Measurements from ENCODE around the gene TIGAR. TPM values are rescaled to one million over a fixed set of nuclear protein-coding genes. Genes with fewer than 3 reads are reported as not detected.

The TIGAR gene
- total and polyA plus RNA-seq, 5 experiments from 2014 or later = 2.1 to 14.0 (median 4.2) TPM

DNA sequence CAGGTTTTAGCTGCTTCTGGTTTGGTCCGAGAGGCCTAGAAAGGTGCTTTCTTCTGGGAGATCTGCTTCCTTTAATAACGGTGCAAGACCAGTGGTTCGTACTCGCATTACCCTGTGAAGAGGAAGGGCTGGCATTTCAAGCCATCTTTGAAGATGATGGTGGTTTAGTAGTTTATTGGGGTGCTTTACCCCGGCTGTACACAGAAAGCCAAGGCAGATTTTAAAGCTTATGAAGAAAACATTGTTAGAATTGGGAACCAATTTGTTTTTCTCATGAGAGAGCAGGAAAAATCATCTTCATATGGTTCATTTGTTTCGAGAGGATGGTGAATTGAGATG lies 43.8 kb upstream of the TIGAR start:
- no peak for ATAC-seq
- POLR2A ChIA-PET = interaction anchor here (0.6 to 7.8 kb wide), 18 partner anchors 9 to 392 kb away, joined by 3 to 42 read pairs (median 6); no protein-coding TSS in a partner anchor
- Mint-ChIP-seq H3K9me3 (no peaks in the 10 kb centered on the region), H3K4me1 (peaks cover 27 to 67% (median 65%) of the 10 kb centered on the region in 4 donors), H3K27me3 (no peaks in the 10 kb centered on the region), H3K27ac (peak overlapping the region; percentile 61 to 99 (median 94)), H3K36me3 (peaks cover 4 to 63% (median 16%) of the 10 kb centered on the region in 3 donors), H3K4me3 (peak overlapping the region; percentile 59 to 99 (median 95))
- no peak for DNase-seq

DNA sequence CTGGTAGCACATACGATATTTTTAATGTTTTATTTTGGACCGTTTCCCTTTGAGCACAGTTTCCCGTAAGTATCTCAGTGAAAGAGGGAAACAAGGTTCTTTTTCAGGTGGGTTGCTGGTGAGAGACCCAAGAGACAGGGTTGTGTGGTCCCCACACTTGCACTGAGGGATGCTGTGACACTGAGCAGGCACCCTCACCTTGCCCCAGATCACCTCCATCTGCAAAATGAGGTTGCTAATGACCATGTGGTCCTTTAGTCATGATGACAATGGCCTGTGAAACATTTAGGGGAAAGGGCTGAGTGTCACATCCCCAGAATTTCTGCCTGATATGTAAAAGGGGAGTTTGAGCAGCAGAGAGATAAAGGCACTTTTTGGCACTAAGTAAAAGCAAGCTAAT lies 43.2 kb upstream of the TIGAR start:
- DNase-seq (no peak), ATAC-seq (no peak)
- POLR2A ChIA-PET = interaction anchor here (0.6 to 7.8 kb wide), 6 partner anchors 10 to 393 kb away, joined by 3 to 42 read pairs (median 8); no protein-coding TSS in a partner anchor
- peak overlapping the region in 9 of 10 donors; percentile 32 to 77 (median 64) for H3K27ac Mint-ChIP-seq
- H3K4me3 Mint-ChIP-seq = peak overlapping the region in 3 of 10 donors; percentile 6 to 45 (median 22)
- peaks cover 4 to 70% (median 16%) of the 10 kb centered on the region in 3 donors for H3K36me3 Mint-ChIP-seq
- peaks cover 33 to 70% (median 67%) of the 10 kb centered on the region in 4 donors for H3K4me1 Mint-ChIP-seq
- no peaks in the 10 kb centered on the region for H3K9me3 Mint-ChIP-seq
- no peaks in the 10 kb centered on the region for H3K27me3 Mint-ChIP-seq

GRCh38 chr12:4278329-4279197 lies 42.5 kb upstream of the TIGAR start:
- POLR2A ChIA-PET = interaction anchor here (0.8 to 7.8 kb wide), 4 partner anchors 9 to 289 kb away, joined by 3 to 42 read pairs (median 6); no protein-coding TSS in a partner anchor
- H3K9me3 Mint-ChIP-seq = no peaks in the 10 kb centered on the region
- H3K27me3 Mint-ChIP-seq = no peaks in the 10 kb centered on the region
- DNase-seq (no peak), ATAC-seq (no peak)
- H3K4me1 Mint-ChIP-seq = peaks cover 32 to 70% (median 63%) of the 10 kb centered on the region in 4 donors
- H3K36me3 Mint-ChIP-seq = peaks cover 4 to 76% (median 16%) of the 10 kb centered on the region in 3 donors
- peak overlapping the region; percentile 31 to 84 (median 75) for H3K27ac Mint-ChIP-seq
- H3K4me3 Mint-ChIP-seq = peak overlapping the region in 8 of 10 donors; percentile 3 to 57 (median 34)

DNA sequence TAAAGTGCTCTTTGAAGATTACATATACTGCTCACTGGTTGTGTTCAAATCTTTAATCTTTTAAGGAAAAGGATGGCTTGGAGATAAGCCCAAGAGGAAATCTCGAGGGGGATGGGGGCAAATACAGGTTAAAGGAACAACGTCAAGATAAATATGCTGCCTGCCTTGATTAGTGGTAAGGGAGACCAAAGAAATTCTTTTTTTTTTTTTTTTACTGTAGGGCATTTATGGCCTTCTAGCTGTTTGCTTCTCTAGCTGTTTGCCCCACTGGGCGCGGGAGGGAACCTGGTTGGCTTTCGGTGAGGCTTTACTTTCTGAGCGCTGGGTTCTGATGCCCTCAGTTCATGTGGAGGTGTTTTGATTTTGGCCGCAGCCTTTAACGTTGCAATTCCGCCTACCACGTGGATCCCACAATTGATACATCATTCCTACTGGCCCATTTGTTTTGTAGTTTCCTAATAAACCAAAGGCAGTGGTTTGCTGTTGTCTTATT lies 41.8 kb upstream of the TIGAR start:
- Mint-ChIP-seq H3K4me1 (peaks cover 35 to 77% (median 69%) of the 10 kb centered on the region in 4 donors), H3K27me3 (no peaks in the 10 kb centered on the region), H3K27ac (peak overlapping the region; percentile 26 to 84 (median 70)), H3K9me3 (no peaks in the 10 kb centered on the region), H3K4me3 (peak overlapping the region in 7 of 10 donors; percentile 3 to 45 (median 33)), H3K36me3 (peaks cover 4 to 83% (median 16%) of the 10 kb centered on the region in 3 donors)
- POLR2A ChIA-PET = interaction anchor here (0.5 to 1.7 kb wide), 3 partner anchors 10 to 141 kb away, joined by 3 to 8 read pairs (median 3); no protein-coding TSS in a partner anchor
- ATAC-seq (no peak), DNase-seq (no peak)

- peak overlapping the region in 3 of 10 donors; percentile 13 to 62 (median 39) for H3K4me3 Mint-ChIP-seq
- no peaks in the 10 kb centered on the region for H3K9me3 Mint-ChIP-seq
- no peaks in the 10 kb centered on the region for H3K27me3 Mint-ChIP-seq
- POLR2A ChIA-PET = interaction anchor here (0.6 to 1.3 kb wide), 2 partner anchors 10 to 166 kb away, joined by 3 to 4 read pairs; no protein-coding TSS in a partner anchor
- ATAC-seq (no peak), DNase-seq (no peak)
- H3K36me3 Mint-ChIP-seq = peaks cover 4 to 96% (median 16%) of the 10 kb centered on the region in 3 donors
- H3K4me1 Mint-ChIP-seq = peaks cover 38 to 86% (median 77%) of the 10 kb centered on the region in 4 donors
- H3K27ac Mint-ChIP-seq = peak overlapping the region; percentile 11 to 88 (median 70)
Measured at GRCh38 chr12:4280351-4281163, 40.5 kb upstream of the TIGAR start.

- peaks cover 4 to 98% (median 19%) of the 10 kb centered on the region in 3 donors for H3K36me3 Mint-ChIP-seq
- DNase-seq (no peak), ATAC-seq (no peak)
- POLR2A ChIA-PET = interaction anchor here (0.6 to 0.8 kb wide), 2 partner anchors 167 to 175 kb away, joined by 4 read pairs; no protein-coding TSS in a partner anchor
- H3K4me1 Mint-ChIP-seq = peaks cover 42 to 88% (median 77%) of the 10 kb centered on the region in 4 donors
- peak overlapping the region in 3 of 10 donors; percentile 29 to 43 (median 29) for H3K4me3 Mint-ChIP-seq
- H3K27ac Mint-ChIP-seq = peak overlapping the region in 7 of 10 donors; percentile 58 to 88 (median 73)
- H3K27me3 Mint-ChIP-seq = no peaks in the 10 kb centered on the region
- H3K9me3 Mint-ChIP-seq = no peaks in the 10 kb centered on the region
Measured at GRCh38 chr12:4281173-4281654, 39.8 kb upstream of the TIGAR start.

GRCh38 chr12:4282103-4282891 lies 38.7 kb upstream of the TIGAR start:
- Mint-ChIP-seq H3K4me3 (peak overlapping the region in 2 of 10 donors; percentile 18 to 19), H3K27me3 (no peaks in the 10 kb centered on the region), H3K27ac (peak overlapping the region in 9 of 10 donors; percentile 41 to 88 (median 73)), H3K36me3 (peaks cover 0 to 98% (median 15%) of the 10 kb centered on the region in 3 donors), H3K9me3 (no peaks in the 10 kb centered on the region), H3K4me1 (peaks cover 41 to 89% (median 77%) of the 10 kb centered on the region in 4 donors)
- no peak for DNase-seq
- POLR2A ChIA-PET = interaction anchor here (0.8 kb wide), 1 partner anchor 176 kb away, joined by 4 read pairs; no protein-coding TSS in a partner anchor
- ATAC-seq = peak in 1 of 2 donors; percentile 12

GRCh38 chr12:4282892-4283511 lies 38.0 kb upstream of the TIGAR start:
- H3K27me3 Mint-ChIP-seq = no peaks in the 10 kb centered on the region
- H3K4me1 Mint-ChIP-seq = peaks cover 44 to 92% (median 81%) of the 10 kb centered on the region in 4 donors
- no peak for DNase-seq
- H3K9me3 Mint-ChIP-seq = no peaks in the 10 kb centered on the region
- H3K4me3 Mint-ChIP-seq = no peak overlapping the region
- POLR2A ChIA-PET = interaction anchor here (0.8 to 1.6 kb wide), 2 partner anchors 13 to 43 kb away, joined by 3 to 4 read pairs; no protein-coding TSS in a partner anchor
- peaks cover 0 to 99% (median 15%) of the 10 kb centered on the region in 3 donors for H3K36me3 Mint-ChIP-seq
- peak; percentile 30 to 39 for ATAC-seq
- H3K27ac Mint-ChIP-seq = peak overlapping the region in 8 of 10 donors; percentile 7 to 88 (median 71)

- H3K4me3 Mint-ChIP-seq = peak overlapping the region in 2 of 10 donors; percentile 18 to 43
Measured at GRCh38 chr12:4283512-4284255, 37.3 kb upstream of the TIGAR start.

GRCh38 chr12:4284306-4284705 lies 36.7 kb upstream of the TIGAR start:
- no peak for DNase-seq
- ATAC-seq = no peak
- no peak overlapping the region for H3K4me3 Mint-ChIP-seq
- H3K27me3 Mint-ChIP-seq = no peaks in the 10 kb centered on the region
- POLR2A ChIA-PET = interaction anchor here (1.6 kb wide), 1 partner anchor 14 kb away, joined by 3 read pairs; no protein-coding TSS in a partner anchor
- H3K27ac Mint-ChIP-seq = peak overlapping the region in 3 of 10 donors; percentile 69 to 79 (median 72)
- peaks cover 52 to 92% (median 83%) of the 10 kb centered on the region in 4 donors for H3K4me1 Mint-ChIP-seq
- H3K9me3 Mint-ChIP-seq = no peaks in the 10 kb centered on the region
- peaks cover 0 to 99% (median 18%) of the 10 kb centered on the region in 3 donors for H3K36me3 Mint-ChIP-seq

More at GRCh38 chr12:4283512-4284255, 37.3 kb upstream of the TIGAR start:
- Mint-ChIP-seq H3K9me3 (no peaks in the 10 kb centered on the region), H3K36me3 (peaks cover 0 to 99% (median 20%) of the 10 kb centered on the region in 3 donors), H3K27ac (peak overlapping the region; percentile 23 to 79 (median 64)), H3K4me1 (peaks cover 49 to 92% (median 83%) of the 10 kb centered on the region in 4 donors), H3K27me3 (no peaks in the 10 kb centered on the region)
- ATAC-seq (no peak), DNase-seq (no peak)
- POLR2A ChIA-PET = interaction anchor here (0.8 to 1.6 kb wide), 2 partner anchors 13 to 42 kb away, joined by 3 to 4 read pairs; no protein-coding TSS in a partner anchor

Data from naive thymus-derived CD8-positive, alpha-beta T cell (primary cell).